ENCODE data around the gene SLC36A2.
"Not testable (repeated sequence)": the region's sequence is repeated elsewhere in the genome, so short reads cannot be mapped to it uniquely, and the experiment has no call there.

The SLC36A2 gene

DNA sequence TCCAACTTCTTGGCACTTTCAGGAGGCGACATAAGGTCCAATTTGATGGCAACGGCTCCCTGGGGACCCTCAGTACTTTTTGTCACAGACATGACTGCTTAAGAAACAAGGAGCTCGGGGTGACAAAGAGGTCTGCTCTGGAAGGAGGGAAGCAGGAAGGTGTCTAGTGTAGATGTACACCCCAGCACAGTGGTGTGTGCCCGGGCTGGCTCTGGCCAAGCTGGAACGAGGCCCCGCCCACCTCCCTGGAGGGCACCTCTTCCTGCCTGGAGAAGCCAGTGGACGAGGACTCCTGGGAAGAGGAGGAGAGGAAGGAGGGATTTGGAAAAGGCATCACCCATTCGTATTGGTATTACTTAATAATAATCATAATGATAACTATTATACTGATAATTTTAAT lies at the start of gene SLC36A2:
TSS of gene SLC36A2 (minus strand) at position 191 of the 400 bp plus-strand sequence. CDS start at position 92, 99 bp downstream.
- no peak for DNase-seq

DNA sequence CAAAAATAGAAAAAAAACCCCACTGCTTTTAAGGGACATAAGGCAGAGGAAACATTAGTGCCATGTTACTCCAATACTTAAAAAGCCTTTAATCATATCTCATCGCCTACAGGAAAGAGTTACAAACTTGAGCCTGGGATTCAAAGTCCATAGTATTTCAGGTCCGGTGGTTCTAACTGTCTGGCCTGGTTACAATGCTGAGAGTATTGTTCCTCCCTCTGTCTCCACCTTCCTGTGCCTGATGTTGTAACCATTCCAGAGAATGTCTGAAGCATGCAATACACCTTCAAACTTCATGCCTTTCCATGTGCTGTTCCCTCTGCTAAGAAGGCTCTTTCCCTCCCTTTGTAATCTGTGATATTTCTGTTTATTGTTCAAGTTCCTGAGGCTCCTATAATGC lies 41.6 kb upstream of the SLC36A2 start:
- DNase-seq, result no peak

DNA sequence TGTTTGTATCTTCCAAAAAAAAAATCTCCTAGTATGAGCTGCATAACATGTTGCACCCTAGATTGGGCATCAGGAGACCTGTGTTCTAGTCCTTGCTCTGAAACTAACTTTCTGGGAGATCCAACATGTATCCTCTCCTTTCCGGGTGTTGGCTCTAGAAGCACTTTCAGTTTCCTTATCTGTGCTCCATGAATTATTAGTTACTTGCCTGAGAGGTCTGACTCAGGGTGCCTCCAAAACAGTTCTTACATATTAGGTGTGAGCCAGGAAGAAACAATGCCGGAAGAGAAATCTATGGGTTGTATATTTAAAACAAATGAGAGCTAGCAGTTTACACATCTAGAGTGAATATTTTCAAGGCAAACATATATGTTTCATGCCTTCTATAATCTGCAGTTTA lies 36.7 kb upstream of the SLC36A2 start:
- DNase-seq, result no peak

DNA sequence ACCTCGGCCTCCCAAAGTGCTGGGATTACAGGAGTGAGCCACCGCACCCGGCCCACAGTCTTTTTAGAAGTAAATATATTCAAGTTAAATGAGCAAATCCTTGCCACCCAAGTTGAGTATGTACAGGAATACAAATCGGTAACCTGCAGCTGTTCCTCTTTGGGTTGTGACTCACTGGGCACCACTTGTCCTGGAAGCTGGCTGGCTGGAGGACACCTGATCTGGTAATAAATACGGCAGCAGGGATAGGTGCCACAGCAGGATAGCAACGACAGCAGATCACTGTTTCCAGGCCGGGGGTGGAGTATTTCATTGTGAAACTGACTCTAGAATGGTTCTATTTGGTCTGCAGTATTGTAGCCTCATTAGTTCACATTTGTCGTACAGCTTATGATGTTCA lies 35.7 kb upstream of the SLC36A2 start:
- DNase-seq, result no peak

DNA sequence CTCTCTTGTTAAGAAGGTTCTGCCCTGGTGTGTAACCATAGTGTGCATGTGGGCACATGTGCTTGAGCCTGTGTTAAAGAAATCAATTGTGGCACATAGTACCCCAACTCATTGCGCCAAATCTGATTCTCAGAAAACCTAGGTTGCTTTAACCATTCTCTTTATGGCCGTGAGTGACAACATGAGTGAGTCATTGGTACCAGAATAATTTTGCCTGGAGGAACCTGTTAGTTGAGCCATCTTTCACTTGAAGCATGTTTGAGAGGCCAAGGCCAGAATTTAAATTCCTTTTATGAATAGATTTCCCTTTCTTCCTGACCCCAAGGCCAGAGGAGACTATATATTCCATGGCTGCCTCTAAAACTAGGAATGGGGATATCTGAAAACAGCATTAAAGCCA lies 35.2 kb upstream of the SLC36A2 start:
- no peak for DNase-seq

DNA sequence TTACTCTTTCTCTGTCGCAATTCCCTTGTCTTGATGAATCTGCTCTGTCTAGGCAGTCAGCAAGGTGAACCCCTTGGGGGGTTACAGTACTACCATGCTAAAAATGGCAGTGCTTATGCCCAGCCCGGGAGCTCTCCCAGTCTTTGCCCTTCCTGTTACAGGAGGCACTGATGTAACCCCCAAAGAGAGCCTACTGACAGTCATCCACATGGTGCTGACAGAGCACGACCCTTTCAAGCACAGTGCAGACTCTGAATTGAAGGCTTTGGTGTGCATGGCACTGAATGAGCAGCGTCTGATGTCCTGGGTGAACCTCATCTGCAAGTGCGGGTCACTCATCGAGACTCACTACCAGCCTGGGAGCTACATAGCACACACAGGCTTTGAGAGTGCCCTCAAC lies 34.5 kb upstream of the SLC36A2 start:
- no peak for DNase-seq

DNA sequence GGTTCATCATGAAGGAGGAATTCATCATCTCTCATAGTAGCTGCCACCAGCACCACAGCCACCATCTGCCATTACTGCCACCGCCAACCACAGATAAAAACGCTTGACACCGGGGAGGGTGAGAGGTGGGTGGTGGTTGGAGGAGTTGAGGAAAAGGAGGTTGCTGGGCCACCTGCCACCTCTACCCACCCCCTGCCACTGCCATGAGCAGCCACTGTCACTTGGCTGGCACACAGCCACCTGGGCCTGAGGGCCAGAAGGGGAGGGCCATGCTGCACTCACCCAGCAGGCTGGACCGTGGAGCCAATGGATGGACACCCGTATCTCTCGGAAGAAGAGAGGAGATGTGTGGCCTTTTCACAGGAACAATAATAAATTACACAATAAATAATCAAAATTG lies 31.3 kb upstream of the SLC36A2 start:
- no peak for DNase-seq

DNA sequence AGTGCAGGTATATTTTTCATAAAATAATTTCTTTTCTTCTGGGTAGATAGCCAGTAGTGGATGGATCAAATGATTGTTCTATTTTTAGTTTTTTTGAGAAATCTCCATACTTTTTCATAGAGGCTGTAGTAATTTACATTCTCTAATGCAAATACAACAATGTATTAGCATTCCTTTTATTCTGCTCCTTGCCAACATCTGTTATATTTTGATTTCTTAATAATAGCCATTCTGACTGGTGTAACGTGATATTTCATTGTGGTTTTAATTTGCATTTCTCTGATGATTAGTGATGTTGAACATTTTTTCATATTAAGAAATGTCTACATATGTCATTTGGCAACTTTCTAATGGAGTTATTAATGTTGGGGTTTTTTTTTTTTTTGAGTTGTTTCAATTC lies 27.2 kb upstream of the SLC36A2 start:
- no peak for DNase-seq

DNA sequence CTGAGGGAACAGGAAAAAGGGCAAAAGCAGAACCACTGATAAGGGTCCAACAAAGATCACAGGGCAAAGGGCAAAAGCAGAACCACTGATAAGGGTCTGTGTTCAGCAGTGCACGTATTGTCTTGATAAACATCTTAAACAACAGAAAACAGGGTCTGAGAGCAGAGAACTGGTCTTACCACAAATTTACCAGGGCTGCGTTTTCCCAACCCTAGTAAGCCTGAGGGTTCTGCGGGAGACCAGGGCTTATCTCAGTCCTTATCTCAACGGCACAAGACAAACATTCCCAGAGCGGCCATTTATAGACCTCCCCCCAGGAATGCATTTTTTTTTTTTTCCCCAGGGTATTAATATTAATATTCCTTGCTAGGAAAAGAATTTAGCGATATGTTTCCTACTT lies 19.7 kb upstream of the SLC36A2 start:
- not testable (repeated sequence) for DNase-seq

DNA sequence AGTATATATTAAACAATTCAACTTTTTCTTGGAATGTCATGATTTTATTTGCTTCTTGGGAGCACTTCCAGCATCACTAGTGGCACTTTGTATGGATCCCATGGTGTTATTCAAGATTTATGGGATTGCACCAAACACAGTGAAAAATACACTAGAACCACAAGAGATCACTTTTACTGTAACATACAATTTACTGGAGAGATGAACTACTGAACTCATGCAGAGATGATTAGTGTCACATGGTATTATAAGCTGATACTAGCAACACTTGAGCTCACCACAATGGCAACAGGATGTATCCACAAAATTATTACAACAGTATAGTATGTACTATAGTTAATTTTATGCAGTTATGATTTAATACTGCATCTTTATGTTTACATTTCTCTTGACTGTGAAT lies 16.3 kb upstream of the SLC36A2 start:
- no peak for DNase-seq

DNA sequence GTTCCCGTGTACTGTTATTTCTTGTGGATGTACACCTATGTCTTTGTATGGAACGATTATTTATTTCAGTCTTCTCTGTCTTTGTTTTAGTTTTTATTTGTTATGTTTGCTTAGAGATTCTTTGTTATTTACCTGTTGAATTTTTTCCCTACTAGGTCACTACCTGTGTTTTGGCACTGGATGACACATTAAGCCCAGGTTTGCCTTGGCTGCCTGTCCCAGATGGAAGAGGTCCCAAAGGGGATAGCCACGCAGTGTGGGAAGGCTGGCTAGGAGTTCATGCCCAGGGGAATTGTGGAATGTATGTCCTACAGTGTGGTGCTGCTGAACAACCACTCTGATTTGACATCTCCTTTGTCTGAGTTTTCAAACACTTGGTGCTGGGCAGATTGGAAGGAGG lies 15.6 kb upstream of the SLC36A2 start:
- no peak for DNase-seq

DNA sequence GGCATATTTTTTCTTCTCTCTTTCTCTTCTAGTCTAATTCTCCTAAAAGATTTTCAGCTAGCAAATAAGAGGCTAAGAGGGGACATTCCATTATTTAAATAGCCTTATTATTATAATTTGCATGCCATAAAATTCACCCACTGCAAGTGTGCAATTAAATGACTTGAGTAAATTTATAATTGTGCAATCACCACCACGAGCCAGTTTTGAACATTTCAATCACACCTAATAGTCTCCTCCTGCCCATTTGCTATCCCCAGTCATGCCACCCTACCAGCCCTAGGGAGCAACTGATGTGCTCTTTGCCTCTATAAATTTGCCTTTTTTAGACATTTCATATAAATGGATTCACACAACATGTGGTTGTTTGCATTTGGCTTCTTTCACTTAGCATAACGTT lies 12.0 kb upstream of the SLC36A2 start:
- DNase-seq, result no peak

DNA sequence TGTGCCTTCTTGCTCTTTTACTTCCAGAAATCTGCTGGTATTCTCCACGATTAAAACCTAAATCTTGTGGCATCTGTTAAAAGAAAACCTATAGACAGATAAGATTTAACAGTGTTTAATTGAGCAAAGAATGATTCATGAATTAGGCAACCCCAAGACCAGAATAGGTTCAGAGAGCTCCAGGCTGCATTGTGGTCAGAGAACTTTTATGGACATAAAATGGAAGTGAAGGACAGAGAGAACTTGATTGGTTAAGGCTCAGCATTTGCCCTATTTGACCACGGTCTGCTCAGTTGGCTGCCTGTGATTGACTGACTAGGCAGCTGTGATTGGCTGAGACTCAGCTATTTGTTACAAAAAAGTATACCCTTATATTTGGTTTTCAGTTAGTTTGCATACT lies 10.4 kb upstream of the SLC36A2 start:
- DNase-seq, result no peak

DNA sequence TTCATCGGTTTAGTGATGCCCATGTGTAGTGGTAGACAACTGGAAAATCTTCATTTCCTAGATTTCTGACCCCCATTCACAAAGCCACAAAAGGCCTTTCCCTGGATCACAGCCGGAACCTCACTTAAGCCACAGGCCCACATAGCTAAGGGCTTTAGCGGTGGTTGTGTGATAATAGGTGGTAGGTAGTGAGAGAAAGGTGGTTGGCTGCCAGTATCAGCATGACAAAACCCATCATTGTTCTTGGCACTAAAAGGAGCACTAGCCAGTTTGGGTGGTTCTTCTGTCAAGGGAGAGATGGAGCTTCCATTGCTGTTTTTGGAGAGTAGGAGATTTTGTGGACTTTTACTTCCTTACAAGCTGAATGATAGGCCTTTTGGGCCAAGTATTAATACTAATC lies 9.7 kb upstream of the SLC36A2 start:
- no peak for DNase-seq

DNA sequence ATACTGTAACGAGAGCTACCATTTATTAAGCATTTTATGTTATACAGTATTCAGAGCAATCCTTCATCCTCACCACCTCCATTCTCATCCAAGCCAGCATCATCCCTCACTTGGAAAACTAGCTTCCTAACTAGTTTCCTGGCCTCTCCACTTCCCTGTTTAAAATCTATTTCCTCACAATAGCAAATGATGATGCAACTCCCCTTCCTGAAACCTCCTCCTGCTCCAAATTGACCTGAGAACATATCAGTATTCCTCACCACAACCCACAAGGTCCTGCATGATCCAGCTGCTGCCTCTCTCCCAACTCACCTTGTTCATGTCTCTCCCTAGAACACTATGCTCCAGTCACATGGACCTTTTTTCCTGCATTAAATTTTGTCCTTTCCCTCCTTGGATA lies 4.3 kb upstream of the SLC36A2 start:
- no peak for DNase-seq

DNA sequence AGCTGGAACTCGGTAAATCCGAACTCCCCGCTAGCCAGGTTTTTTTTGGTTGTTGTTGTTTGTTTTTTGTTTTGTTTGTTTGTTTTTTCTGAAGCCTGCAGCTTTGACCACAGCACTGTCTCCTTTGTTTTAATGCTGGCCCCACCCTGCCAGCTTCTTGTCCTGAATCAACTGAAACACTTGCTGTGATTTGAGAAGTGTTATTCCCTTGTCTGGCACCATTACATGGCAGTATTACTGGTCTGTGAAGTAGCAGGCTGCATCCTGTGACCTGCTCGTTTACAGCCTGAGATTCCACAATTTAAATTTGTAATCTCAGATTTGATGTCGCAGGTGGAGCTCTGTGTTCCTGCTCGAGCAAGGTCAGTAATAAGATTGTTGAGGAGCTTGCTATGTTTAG lies 1.4 kb upstream of the SLC36A2 start:
- no peak for DNase-seq

DNA sequence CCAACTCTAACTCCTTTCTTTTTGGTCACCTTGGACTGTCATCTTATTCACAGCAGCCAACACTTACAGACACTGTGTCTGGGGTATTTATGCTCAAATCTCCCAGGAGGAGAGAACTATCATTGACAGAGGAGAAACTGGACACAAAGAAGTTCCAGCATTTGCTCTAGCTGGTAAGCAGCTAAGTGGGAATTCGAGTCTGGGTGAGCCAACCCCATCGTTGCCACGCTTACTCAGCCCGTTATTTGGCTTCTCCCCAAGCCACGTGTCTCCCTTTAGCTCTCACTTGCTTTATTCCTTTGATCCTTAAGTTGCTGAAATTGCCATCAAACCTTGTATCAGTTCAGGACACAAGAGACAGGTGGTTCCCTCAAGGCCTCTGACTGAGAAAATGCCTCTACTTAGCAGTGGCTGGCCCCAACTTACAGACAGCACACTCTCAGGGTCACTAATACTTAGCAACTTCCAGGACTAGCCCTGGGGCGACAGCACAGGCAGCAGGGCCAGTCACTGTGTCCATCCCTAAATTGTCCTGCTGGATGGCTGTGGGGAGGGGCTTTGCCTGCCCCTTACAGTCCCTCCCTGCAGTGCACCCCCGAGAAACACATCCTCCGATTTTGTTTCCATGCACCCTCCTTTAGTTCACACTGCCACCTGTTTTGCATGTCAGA lies 1.4 kb downstream of the SLC36A2 start:
- no peak for DNase-seq

DNA sequence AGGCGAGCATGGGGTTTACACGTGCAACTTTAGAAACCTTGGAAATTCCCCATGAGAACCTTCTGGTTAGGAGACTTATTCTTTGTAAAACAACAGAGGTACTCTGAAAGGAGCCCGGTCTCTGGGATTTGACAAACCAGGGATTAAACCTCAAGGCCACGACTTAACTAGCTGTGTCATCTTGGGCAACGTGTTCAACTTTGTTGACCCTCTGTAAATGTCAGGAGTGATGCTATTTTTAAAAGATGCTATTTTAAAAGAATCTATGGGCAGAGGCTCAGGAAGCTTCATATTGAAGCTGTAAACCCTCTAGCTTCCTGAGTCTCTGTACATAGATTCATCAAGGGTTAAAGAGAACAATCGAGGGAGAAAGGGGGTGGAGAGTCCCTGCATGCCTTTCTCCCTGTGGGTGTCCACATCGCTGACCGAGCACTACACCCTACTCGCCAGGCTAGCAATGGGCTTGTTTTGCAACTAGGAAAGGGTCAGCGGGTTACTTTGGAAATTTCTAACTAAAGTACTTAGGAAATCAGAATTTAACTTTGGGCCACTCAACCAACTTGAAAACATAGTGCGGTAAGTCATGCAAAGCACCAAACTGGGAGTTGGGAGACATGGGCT lies 2.1 kb downstream of the SLC36A2 start:
- DNase-seq, result no peak

DNA sequence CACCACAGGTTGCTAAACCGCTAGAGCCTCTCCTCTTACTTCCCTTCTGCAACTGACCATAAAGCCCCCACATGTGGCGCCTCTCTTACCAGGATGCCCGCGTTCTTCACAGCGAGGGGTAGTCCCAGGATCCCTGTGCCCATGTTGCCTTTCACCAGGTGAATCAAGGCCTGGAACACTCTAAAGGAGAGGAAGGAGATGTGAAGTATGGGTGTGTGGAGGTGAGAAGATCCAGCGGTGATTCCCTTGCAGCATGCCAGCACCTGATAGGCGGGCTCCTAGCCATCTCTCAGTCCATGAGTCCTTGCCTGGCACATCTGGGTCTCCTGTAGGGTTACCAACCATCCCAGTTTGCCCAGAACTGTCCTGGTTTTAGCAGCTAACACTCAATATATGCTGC lies 3.3 kb downstream of the SLC36A2 start:
- no peak for DNase-seq

DNA sequence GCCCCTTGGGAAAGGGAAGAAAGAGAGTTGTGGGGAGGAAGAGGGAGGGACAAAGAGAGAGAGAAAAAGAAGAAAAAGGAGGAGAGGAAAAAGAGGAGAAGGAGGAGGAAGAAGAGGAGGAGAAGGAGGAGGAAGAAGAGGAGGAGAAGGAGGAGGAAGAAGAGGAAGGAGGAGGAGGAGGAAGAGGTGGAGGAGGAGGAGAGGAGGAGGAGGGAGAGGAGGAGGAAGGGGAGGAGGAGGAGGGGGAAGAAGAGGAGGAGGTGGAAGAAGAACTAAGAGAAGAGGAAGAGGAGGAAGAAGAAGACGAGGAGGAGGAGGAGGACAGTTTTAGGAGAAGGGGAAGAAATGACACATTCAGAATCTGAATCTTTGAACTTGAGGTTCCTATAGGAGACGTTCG lies 7.4 kb downstream of the SLC36A2 start:
- DNase-seq, result no peak

DNA sequence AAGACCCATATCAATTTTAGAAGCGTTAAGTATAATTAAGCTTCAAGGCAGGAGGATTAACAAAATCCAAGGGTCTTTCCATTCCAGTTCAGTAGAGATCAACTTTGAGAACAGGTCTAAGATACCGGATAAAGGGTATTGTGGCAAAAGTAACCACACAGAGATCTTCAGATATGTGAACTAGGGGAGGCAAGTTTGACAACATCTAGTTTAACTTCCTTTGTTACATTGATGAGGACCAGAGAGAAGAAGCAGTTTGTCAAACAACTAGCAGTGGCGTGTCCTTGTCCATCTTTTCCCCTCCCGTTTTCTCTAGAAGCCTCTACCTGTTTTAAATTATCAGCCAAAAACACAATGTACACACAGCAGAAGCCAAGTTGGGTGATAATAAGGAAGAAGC lies 8.6 kb downstream of the SLC36A2 start:
- DNase-seq, result no peak

DNA sequence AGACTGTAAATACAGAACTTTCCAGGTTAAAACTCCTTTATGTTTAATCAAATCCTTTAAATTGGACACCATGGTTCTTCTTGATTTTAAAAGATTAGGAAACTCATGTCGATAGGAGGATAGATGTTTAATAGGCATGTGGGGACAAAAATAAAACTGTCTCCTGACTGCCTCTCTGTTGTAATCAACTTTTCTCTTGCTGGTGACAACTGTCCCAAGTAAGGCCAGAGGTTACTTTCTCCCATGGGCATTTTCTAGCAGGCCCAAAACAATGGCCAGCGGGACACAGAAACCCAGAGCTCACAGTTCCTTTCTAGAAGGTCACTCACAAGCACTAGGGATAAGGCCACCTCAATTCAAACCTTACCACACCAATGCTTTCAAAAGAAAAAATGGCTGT lies 14.5 kb downstream of the SLC36A2 start:
- DNase-seq, result no peak

DNA sequence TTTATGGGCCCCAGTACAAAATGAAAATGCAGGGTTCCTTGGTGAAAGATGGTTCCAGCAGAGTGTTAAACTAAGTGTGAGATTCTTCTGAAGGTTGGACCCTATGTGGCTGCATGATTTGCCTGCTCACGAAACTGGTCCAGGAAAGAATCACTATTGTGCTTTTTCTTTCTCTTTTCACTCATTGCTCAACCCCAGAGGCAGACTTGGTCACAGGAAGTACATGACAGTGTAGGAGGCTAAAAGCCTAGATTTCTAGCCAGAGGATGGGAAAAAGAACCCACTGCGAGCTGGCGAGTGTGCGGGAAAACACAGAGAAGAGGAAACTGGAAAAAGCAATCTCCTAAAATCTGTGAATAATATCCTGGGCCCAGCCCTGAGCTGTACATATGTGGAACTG lies 18.6 kb downstream of the SLC36A2 start:
- no peak for DNase-seq

DNA sequence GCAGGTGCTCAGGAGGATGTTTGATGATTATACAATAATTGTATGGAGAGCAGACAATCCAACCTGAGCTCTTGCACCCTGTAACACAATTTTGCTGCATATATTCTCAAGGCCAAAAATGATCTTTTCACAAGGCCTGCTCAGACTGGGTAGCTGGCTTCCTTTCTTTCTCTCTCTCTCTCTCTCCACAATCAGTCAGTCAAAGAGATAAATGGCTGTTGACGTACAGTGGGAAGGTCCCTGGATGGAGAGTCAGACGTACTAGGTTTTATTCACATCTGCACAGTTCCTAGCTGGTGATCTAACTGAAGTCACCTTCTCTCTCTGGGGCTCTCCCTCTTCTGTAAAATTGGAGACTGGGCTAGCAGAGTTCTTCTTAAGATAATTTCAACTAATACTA lies 19.8 kb downstream of the SLC36A2 start:
- DNase-seq, result no peak

DNA sequence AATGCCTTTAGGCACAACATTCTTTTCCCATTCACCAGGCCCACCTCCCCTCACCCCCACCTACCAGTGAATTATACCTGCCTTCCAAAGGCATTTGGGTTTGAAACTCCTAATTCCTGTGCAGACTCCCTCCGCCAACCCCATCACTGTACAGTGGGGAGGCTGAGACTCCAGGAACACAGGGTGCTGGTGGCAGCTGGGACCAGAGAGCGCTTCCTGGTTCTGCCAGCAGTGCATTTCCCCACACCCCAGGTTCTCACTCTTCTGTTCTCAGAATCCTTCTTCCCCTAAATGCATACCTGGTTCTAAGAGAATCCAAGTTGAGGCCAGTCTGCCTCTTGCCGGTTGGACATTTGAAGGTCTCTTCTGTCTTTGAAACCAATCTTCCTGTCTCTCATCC lies 21.1 kb downstream of the SLC36A2 start:
- DNase-seq, result no peak

Measured in NCI-H82 (cell line).